Gastrocnemius medialis (tissue), 4 donors: ENCODE measurements around the gene PRRT1B.

Source experiments
- POLR2A ChIP-seq, 2 donors: fragments of 450-650 bp; IDR thresholded peaks; one replicate each; pipeline ENCODE4 v1.6.1; 2017; ENCODE audit warnings: antibody characterized with exemption in 2 of 2, mild to moderate bottlenecking in 2 of 2, moderate library complexity in 2 of 2
- TF ChIP-seq, protein P1 (sequence below), 5 experiments: fragments of 450-650 bp in 3 of 5; fragments of 200-600 bp in 2 of 5; sonication (generic) in 2 of 5; IDR thresholded peaks in 4 of 5; conservative IDR thresholded peaks in 1 of 5; 1 replicate in 4 of 5; 2 replicates in 1 of 5; pipeline ENCODE4 v1.5.1; 2016 to 2019; ENCODE audit warnings: antibody characterized with exemption in 5 of 5, mild to moderate bottlenecking in 3 of 5, moderate library complexity in 3 of 5

DNA sequence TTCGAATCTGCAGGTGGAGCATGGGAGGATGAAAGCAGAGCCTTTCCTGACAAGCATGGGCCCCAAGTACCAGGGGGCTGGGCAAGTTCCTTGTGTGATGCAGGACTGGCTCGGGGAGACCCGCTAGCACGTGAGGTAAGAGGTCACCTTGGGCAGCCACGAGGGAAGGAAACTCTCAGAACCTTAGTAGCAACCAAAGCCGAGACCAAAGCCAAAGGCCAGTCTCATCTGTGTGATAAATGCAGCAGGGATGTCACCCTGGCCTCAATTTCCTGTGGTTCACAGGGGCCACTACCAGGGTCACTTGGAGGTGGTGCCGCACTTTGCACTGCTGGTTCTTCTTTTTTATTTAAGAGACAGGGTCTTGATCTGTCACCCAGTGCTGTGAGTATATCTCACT, 39.5 kb downstream of the PRRT1B start:
- TF ChIP-seq, protein P1, sequence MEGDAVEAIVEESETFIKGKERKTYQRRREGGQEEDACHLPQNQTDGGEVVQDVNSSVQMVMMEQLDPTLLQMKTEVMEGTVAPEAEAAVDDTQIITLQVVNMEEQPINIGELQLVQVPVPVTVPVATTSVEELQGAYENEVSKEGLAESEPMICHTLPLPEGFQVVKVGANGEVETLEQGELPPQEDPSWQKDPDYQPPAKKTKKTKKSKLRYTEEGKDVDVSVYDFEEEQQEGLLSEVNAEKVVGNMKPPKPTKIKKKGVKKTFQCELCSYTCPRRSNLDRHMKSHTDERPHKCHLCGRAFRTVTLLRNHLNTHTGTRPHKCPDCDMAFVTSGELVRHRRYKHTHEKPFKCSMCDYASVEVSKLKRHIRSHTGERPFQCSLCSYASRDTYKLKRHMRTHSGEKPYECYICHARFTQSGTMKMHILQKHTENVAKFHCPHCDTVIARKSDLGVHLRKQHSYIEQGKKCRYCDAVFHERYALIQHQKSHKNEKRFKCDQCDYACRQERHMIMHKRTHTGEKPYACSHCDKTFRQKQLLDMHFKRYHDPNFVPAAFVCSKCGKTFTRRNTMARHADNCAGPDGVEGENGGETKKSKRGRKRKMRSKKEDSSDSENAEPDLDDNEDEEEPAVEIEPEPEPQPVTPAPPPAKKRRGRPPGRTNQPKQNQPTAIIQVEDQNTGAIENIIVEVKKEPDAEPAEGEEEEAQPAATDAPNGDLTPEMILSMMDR (IDR thresholded peaks at IDR 0.05 in 4 of 5, conservative IDR thresholded peaks at IDR 0.05 in 1 of 5): no peak
- no peak for TF ChIP-seq POLR2A (IDR thresholded peaks at IDR 0.05)
